ENCODE measurements around the gene RNFT2.

The RNFT2 gene

GRCh38 chr12:116859079-116859478 is 121.0 kb downstream of the RNFT2 start:
- TF ChIP-seq, protein P1, sequence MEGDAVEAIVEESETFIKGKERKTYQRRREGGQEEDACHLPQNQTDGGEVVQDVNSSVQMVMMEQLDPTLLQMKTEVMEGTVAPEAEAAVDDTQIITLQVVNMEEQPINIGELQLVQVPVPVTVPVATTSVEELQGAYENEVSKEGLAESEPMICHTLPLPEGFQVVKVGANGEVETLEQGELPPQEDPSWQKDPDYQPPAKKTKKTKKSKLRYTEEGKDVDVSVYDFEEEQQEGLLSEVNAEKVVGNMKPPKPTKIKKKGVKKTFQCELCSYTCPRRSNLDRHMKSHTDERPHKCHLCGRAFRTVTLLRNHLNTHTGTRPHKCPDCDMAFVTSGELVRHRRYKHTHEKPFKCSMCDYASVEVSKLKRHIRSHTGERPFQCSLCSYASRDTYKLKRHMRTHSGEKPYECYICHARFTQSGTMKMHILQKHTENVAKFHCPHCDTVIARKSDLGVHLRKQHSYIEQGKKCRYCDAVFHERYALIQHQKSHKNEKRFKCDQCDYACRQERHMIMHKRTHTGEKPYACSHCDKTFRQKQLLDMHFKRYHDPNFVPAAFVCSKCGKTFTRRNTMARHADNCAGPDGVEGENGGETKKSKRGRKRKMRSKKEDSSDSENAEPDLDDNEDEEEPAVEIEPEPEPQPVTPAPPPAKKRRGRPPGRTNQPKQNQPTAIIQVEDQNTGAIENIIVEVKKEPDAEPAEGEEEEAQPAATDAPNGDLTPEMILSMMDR (IDR thresholded peaks at IDR 0.05; ENCODE audit: unreplicated experiment in 3 of 3), result no peak
- H3K9me3 Mint-ChIP-seq, result no peaks in the 10 kb centered on the region
- peaks cover 23% of the 10 kb centered on the region for H3K27me3 Mint-ChIP-seq (ENCODE audit: low read depth)
- H3K27ac Mint-ChIP-seq, result peak overlapping the region in 2 of 3 experiments; percentile 8 to 69
- peak overlapping the region in 2 of 3 experiments; percentile 42 to 77 for H3K4me3 Mint-ChIP-seq
- H3K36me3 Mint-ChIP-seq (ENCODE audit: low read depth), result no peaks in the 10 kb centered on the region
- H3K4me1 Mint-ChIP-seq, result peaks cover 46% of the 10 kb centered on the region

DNA sequence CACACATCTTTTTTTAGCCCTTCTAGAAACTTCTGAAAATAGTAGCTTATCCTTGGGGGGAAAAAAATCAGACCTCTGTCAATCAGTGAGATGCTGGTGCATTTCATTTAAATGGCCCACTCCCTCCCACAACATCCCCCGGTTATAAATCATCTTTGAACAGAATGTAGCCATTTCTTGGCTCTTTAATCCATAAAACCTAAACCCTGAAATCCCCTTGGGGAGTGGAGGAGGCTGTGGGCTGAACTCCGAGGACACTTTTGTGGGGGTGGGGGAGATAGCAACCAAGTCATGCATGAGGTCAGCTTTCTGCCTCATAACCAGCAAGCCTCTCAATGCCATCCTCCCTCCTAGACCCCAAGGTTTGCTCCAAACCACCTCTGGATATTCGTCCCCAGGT is 122.1 kb downstream of the RNFT2 start:
- Mint-ChIP-seq H3K27me3 (ENCODE audit: low read depth) (peaks cover 27% of the 10 kb centered on the region), H3K36me3 (ENCODE audit: low read depth) (no peaks in the 10 kb centered on the region), H3K4me3 (peak overlapping the region; percentile 34 to 77 (median 46)), H3K4me1 (peaks cover 46% of the 10 kb centered on the region), H3K9me3 (no peaks in the 10 kb centered on the region), H3K27ac (peak overlapping the region; percentile 12 to 73 (median 68))
- TF ChIP-seq, protein P1 (IDR thresholded peaks at IDR 0.05; ENCODE audit: unreplicated experiment in 3 of 3), result no peak

- Mint-ChIP-seq H3K27ac (peak overlapping the region in 2 of 3 experiments; percentile 68 to 73), H3K4me1 (peaks cover 41% of the 10 kb centered on the region), H3K9me3 (no peaks in the 10 kb centered on the region), H3K36me3 (ENCODE audit: low read depth) (no peaks in the 10 kb centered on the region), H3K27me3 (ENCODE audit: low read depth) (peaks cover 29% of the 10 kb centered on the region), H3K4me3 (peak overlapping the region in 2 of 3 experiments; percentile 36 to 45)
- TF ChIP-seq, protein P1 (IDR thresholded peaks at IDR 0.05; ENCODE audit: unreplicated experiment in 3 of 3), result no peak
Measured at GRCh38 chr12:116861320-116861719, 123.2 kb downstream of the RNFT2 start.

GRCh38 chr12:116862167-116862566 is 124.1 kb downstream of the RNFT2 start:
- Mint-ChIP-seq H3K27me3 (ENCODE audit: low read depth) (peaks cover 31% of the 10 kb centered on the region), H3K4me3 (no peak overlapping the region), H3K4me1 (peaks cover 41% of the 10 kb centered on the region), H3K36me3 (ENCODE audit: low read depth) (no peaks in the 10 kb centered on the region), H3K27ac (peak overlapping the region in 1 of 3 experiments; percentile 22), H3K9me3 (no peaks in the 10 kb centered on the region)
- TF ChIP-seq, protein P1 (IDR thresholded peaks at IDR 0.05; ENCODE audit: unreplicated experiment in 3 of 3), result no peak

DNA sequence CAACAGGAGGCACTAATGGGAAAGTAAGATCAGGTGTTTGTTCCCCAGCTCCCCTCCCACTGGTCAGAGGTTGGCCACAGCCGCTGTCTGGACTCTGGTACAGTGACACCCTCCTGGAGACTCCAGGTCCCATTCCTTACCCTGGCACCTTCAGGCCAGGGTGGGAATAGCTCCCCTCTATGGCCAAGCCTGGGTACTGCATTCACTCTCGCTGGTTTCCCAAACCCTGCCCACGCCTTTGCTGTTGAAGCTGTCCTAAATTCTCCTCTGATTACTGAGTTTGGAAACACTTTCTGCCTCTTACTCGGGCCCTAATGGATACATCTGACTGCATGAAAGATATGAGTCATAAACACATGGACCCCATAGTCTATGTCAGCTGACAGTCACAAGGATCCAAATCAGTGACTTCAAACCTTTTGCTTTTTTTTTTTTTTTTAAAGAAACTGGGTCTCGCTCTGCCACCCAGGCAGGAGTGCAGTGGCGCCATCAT is 125.2 kb downstream of the RNFT2 start:
- Mint-ChIP-seq H3K4me1 (peaks cover 36% of the 10 kb centered on the region), H3K27me3 (ENCODE audit: low read depth) (peaks cover 26% of the 10 kb centered on the region), H3K4me3 (no peak overlapping the region), H3K36me3 (ENCODE audit: low read depth) (no peaks in the 10 kb centered on the region), H3K9me3 (no peaks in the 10 kb centered on the region), H3K27ac (no peak overlapping the region)
- TF ChIP-seq, protein P1 (IDR thresholded peaks at IDR 0.05; ENCODE audit: unreplicated experiment in 3 of 3), result peak; percentile 14 to 33 (median 25)
